ELR (cell line): Measurements from ENCODE around the gene MYH7B.

Experiments used
- DNase-seq: peaks from one replicate; pipeline ENCODE4 v3.0.0-alpha.2; 2015; ENCODE audit warnings: low read depth

MYH7B gene

DNA sequence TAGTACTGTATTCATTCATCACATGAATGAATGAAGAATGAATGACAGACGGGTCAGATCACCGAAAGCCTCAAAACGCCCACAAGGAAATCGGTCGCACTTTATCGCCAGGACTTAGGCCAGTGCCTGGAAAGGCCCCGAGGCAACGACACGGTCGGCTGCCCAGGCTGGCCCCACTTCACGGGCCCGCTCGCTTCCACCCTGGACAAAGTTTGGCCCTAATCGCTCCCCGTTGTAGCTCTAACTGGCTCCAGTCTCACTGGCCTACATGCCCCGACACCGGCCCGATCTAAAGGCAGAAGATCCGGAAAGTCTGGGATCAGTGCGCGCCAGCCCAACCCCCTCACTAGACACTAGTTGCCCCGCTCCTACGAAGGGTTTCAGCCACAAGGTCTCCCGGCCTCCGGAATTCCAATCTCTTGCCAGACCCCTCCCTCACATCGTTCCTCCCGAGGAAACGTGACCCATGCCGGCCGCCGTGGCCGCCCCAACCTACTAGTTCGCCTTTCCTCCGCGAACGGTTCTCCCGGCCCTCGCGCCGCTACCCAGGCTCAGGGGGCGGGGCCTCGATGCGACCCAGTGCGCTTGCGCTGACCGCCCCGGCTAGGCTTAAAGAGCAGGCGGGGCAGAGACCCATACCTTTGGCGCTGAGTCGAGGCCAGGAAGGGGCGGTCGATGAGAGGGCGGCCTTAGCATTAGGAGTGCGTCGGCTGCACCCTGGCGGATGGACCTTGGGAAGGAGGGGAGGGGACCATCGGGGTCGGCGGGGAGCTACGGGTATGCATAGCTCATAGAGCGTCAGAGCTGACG is at the start of gene MYH7B, which contains the start of gene GSS:
TSS of gene MYH7B (plus strand) at position 638 of the 810 bp plus-strand sequence. CDS start 22,138 bp downstream, outside the sequence.
TSS of gene GSS (minus strand) at position 576 of the 810 bp plus-strand sequence. CDS start 3,954 bp downstream, outside the sequence.
- DNase-seq, result peak; percentile 99

DNA sequence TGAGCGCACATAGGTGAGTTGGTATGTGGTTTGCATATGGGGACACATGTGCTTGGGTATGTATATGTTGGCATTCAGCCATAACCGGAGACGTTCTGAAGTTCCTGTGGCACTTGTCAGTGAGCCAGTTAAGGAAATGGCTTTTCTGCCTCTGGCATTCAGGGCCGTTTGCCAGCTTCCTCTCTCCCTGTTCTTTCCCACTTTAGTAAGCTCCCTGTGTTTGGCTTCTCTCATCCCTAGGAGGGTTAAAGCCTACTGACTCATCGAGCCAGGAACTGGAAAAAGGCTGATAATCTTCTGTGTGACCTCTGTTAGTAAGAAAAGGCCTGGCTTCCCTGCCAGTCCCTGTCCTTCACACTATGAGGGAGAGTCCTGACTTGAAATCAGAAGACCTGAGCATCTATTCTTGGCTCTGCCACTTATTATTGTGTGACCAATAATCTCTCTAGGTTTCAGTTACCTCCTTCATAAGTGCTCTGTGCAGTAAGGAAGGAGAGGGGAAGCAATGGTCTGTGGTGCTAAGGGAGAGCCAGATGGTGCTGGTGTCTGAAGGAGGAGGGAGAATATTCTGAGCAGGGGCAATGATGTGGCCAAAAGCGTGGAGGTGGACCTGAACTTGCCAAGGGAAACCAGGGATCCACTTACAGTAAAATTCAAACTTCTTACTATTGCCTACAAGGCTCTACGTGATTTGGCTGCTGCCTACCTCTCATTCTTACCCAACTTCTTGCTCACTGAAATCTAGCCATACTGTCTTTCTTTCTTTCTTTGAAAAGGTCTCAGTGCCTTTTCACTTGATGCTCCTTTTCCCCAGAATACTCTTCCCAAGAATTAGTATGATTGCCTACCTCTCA is 47.8 kb upstream of the MYH7B start:
- peak; percentile 99 for DNase-seq

DNA sequence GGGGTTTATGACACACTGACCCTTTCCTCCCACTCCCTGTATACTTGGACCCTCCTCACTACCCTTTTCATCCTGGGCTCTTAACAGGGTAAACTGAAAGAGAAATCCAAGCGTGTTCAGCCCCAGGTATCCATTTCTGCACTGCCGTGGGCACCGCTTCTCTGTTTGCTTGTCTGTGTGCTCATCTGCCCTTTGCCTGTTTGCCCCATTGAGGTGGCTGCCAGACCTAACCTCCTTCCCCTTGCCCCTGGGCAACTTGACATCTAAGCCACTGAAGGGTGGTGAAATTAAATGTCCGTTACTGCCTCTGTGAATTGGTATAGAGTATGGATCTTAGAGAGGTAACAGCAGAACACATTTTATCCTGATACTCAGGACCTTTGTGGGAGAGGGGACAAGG is 40.5 kb upstream of the MYH7B start:
- no peak for DNase-seq

DNA sequence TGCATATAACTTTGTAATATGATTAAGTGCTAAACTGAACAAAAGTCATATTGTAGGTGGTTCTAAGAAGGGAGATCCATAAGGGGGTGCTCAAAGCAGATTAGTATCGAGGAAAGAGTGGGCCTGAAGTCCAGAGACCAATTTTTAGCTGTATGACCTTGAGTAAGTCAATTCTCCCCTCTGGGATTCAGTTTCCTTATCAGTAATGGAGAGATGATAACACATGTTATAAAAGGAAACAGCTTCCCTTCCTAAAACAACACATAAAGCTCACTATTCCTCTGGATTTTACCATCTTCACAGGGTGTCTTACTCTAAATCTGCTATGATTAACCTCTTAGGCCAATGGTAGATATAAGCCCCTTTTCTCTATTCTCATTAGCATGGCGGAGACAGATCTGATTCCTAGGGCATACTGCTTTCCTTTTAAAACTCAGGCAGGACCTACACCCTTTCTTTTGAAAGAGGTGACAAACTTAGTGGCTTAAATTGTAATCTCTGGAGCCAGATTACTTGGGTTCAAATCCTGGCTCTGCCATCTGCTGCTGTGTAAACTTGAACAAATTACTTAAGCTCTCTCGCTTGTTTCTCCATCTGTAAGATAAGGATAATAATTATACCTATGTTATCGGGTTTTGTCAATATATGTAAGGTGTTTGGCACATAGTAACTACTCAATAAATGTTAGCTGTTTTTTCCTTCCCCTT is 39.8 kb upstream of the MYH7B start:
- DNase-seq, result no peak

DNA sequence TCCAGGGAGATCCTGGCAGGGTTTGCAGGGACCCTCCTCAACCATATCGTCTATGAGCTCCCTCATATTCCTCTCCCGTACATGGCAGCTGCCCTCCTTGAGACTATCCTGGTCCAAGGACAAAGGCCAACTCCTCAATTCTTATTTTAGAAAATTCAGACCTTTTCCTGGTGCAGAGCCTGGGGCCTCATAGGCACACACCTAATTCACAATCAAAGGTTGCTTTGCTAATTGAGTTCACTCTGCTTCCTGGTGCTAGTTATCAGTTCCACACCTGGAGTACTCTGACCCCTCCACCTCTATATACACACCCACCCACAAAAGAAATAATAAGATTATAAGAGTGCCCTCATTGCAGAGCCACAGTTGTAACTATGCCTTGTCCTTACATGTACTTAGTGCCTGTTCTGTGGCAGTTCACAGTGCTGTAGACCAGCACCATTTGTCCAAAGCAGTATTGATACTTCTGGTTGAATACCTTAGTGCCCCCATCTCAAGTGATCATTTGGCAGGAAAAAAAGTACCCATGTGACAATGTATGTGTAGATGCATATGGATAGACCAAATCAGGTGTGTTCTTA is 38.8 kb upstream of the MYH7B start:
- no peak for DNase-seq

DNA sequence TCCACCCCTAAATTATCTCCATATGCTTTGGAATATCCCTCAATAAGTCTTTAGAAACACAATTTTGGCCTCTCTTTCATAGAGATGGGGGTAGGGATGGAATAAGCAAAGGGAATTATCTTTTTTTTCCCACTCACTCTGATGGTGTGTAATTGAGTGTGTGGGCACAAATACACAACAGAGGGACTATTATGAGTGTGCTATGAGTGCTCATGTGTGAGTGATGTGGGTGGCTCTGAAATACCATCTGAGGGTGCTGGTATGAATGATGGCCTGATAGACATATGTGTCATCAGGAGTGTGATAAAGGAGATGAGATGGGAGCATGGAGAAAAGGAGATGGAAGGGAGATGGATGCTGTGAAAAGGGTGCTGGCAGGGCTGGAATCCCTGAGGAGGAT is 35.6 kb upstream of the MYH7B start:
- DNase-seq, result no peak

DNA sequence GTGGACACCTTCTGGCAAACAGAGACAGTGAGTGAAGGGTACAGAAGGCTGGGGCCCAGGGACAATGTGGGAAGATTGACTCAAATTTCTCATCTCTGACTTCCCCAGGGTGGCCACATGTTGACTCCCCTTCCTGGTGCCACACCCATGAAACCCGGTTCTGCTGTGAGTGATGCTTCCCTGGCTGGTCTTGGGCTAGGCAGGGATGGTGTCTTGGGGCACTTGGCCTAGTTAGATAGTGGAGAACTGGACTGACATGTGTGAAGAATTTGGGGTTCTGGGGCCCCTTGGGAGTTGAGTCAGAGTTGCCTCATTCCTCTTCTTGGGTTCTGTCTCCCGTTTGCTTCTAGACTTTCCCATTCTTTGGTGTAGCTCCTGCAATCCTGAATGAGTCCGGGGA is 34.2 kb upstream of the MYH7B start:
- DNase-seq, result peak; percentile 24

DNA sequence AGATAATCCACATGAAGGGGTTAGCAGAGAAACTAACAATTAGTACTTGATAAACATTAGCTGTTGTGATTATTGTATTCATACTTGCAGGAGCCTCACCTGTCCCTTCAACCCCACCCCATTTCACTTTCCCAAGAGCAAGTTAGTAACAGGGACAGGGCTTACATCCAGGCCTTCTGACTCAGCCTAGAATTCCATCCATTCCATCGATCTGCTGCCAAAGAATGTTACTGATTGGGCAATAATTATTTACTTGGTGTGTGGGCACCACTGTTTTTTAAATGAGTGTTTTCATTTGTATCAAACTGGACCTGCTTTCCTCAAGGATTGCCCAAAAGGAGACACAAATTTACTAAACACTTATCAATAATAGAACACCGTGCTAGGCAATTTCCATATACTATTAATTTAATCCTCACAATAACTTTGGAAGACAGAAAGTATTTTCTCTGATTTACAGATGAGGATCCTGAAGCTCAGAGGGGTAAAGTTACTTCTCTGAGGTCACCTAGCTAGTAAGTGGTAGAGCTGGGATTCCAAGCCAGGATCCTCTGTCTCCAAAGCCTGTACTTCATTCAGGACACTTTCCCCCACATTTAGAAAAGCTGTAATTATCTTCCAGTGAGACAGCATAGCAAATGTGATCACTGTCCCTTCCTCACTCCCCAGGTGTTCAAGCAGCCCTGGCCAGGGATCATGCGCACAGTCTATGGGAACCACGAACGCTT is 32.9 kb upstream of the MYH7B start:
- peak; percentile 85 for DNase-seq

DNA sequence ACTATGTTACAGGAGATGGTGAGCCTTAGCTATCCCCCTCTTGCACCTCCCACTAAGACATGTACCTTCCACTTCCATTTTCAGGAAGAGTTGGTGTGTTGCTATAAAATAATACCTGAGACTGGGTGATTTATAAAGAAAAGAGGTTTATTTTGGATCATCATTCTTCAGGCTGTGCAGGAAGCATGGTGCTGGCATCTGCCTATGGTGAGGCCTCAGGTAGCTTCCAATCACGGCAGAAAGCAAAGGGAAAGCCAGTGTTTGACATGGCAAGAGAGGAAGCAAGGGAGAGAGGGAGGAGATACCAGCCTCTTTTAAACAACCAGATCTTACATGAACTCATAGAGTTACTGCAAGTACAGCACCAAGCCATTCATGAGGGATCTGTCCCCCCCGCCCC is 32.3 kb upstream of the MYH7B start:
- no peak for DNase-seq

DNA sequence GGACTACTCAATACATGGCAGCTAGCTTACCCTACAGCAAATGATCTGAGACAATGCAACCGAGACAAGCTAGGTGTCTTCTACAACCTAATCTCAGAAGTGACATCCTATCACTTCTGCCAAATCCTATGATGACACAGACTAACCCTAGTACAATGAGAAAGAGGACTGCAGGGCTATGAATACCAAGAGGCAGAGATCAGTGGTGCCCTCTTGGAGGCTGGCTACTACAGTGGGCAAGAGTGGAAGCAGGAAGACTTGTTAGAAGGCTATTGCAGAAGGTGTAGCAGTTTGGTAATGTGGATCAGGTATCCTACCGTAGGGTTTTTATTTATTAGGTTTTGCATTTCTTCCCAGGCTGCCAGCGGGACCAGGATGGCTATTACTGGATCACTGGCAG is 30.3 kb upstream of the MYH7B start:
- DNase-seq, result no peak

DNA sequence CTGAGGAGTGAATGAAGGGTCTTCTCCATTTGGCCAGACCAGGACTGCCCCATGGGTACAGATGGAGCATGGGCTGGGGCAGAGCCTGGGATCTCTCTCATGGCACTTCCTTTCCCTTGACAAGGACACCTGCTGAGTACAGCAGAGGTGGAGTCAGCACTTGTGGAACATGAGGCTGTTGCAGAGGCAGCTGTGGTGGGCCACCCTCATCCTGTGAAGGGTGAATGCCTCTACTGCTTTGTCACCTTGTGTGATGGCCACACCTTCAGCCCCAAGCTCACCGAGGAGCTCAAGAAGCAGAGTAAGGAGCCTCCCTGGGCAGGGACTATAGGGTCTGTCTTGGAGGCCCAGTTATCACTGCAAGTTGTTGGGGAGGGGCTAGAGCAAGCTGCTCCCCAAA is 29.7 kb upstream of the MYH7B start:
- no peak for DNase-seq

DNA sequence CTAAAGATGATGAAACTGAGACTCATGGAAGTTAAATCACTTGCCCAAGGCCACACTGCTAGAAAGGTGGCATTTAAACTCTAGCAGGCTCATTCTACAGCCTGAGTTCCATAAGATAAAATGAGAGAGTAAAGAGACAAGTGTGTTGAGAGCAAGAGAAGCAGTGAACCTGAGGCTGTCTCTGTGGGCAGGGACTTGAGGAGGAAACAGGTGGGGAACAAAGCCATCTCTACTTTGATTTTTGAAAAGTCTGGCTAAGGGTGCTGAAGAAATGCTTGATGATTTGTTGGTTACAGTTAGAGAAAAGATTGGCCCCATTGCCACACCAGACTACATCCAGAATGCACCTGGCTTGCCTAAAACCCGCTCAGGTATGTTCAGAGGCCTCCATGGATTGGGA is 29.1 kb upstream of the MYH7B start:
- DNase-seq, result no peak

DNA sequence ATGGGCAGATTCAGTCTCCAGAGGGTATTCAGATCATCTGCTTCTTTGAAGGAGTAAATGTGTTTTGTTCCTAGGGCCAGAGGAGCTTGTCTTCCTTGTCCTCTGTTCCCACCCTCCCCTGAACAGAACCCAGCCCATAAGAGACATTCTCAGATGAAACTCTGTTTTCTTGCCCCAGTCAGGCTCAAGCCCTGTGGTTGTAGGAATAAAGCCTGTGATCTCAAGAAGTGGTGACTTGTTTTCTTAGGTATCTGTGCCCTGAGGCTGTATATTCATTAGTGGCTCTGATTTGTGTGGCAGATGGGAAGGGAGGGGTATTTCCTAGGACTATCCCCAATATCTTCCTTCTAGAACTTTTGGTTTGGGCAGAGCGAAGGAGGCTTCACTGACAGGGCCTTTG is 27.9 kb upstream of the MYH7B start:
- peak; percentile 86 for DNase-seq

DNA sequence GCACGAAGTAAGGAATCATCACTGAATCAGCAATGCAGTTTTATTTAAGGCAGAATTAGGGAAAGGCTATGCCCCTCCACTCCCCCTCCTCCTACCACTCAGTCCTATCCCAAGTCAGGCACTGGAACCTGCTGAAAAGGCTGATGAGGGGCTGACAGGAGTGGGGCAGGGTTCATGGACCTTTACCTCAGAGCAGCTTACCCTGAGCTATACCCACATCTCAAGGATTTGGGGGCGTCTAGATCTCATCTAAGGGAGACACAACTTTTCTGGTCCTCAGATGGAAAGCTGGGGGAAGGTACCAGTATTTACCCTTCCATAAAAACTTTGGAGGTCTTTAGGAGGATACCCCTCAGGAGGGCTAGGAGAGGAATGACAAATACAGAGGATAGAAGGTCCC is 27.3 kb upstream of the MYH7B start:
- no peak for DNase-seq

DNA sequence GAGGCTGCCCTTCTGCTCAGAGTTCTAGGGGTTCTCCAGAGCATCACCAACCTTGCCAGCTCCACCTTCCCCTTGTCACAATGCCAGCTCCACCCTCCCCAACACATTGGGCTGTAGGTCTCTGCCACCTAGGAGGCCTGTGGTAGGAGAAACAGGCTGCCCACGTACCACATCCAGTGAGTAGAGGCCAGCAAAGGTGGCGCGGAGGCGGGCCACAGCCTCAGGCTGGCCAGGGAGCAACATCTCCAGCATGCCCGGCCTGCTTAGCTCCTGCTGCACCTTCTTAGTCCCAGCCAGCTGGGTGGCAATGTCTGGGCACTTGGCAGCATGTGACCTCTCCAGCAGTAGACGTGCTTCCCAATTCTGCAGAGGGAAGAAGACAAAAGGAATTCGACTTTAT is 23.9 kb upstream of the MYH7B start:
- no peak for DNase-seq

DNA sequence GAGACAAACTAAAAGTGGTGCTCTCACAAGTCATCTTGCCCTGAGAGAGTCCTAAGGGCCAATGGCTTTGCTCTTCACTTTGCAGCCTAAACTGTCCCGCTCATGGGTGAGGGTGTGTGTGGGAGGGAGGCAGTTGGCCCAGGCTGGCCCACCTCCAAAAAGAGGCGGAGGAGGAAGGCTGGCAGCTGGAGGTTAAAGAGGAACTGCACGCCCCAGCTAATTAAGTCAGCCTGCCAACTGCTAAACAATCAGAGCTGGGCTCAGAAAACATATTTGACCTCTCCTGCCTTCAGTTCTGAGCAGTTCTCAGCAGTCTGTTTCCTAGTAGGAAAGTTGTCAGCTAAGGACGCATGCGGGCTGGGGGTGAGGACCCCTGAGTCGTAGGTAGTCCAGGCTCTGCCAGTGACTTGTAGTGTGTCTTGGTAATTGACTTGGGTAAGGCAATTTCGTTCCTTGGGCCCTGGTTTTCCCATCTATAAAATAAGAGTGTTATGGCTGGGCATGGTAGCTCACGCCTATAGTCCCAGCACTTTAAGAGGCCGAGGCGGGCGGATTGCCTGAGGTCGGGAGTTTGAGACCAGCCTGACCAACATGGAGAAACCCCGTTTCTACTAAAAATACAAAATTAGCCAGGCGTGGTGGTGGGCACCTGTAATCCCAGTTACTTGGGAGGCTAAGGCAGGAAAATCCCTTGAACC is 17.1 kb upstream of the MYH7B start:
- DNase-seq, result no peak

DNA sequence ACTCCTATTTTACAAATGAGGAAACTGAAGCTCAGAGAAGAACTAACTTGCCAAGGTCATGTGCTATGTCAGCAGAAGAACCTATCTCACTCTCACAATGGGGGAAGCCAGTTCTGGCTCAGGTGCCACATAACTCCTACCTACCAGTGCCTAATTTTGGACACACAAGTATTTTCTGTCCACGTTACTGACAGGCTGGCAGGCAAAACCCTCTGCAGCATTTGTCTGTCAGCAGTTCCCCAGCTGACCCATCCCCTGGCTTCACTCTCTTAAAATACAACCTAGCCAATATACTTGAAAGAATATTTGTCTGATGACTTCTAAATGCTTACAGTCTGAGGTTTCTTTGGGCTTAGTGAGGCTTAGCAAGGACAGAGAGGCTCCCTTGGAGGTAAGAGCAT is 15.6 kb upstream of the MYH7B start:
- no peak for DNase-seq

DNA sequence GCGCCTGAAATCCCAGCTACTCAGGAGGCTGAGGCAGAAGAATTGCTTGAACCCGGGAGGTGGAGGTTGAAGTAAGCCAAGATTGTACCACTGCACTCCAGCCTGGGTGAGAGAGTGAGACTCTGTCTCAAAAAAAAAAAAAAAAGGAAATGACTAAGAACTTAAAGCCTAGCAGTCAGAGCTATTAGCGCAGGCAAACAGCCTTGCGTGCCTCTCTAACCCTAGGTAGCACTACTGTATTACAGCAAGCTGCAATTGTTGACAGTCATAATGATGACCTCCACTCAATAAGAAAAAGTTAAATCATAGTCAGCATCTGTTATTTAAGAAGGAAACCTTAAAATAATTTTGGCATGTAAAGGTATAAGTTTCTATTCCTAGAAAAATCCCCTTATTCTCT is 14.4 kb upstream of the MYH7B start:
- DNase-seq, result peak; percentile 70

DNA sequence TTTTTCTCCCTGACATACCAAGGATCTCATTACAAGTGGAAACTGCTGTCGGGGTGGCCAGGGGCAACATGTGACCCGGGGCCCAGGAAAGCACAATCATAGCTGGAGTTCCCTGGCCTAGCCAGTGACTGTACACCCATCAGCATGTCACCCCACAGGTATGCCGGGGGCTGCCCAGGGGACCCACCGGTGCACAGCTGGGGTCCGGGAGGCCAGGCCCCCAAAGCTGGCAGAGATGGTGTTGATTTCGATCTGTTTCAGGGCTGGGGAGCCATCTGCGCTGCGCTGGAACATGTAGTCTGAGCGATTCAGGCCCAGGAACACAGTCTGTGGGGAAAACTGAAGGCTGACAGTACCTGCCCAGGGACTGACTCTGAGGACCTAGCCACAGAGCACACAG is 13.4 kb upstream of the MYH7B start:
- no peak for DNase-seq

DNA sequence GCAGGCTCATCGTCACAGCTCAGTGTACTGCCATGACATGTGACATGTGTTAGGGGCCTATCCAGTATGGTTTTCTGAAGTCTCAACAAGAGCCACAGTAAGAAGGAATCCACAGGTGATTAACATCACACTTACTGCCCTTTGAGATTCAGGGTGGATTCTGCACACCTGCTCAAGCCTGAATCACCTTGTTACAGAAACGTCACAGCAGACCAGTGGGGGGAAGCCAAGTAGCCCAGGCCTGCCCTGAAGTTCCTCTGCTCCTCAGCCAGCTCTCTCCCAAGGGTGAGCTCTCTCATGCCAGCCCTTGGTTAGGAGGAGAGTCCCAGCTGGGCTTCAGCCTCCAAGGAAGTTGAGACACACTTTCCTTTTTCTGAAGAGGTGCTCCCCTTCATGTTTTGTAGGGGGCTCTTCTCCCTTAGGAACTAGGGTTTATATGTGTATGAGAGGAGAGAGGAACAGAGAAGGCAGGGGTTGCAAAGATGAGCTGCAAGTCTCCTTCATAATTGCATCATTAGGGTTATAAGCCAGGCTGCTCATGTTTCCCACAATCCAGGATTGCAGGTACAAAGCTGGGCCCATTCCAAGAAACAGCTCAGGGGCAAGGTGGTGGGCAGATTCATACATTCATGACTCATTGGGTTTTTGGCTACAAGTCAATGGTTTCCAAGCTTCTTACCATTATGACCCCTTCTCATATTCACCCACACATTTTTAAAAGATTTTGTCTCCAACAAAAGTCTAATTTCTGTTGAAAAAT is 11.7 kb upstream of the MYH7B start:
- DNase-seq, result peak; percentile 64
